ENCODE data around the gene APOF. TPM values are rescaled to one million over a fixed set of nuclear protein-coding genes. Genes with fewer than 3 reads are reported as not detected.
"Not testable (repeated sequence)": the region's sequence is repeated elsewhere in the genome, so short reads cannot be mapped to it uniquely, and the experiment has no call there.

APOF gene
- total RNA-seq, 1 donor from 2014 or later = not detected

DNA sequence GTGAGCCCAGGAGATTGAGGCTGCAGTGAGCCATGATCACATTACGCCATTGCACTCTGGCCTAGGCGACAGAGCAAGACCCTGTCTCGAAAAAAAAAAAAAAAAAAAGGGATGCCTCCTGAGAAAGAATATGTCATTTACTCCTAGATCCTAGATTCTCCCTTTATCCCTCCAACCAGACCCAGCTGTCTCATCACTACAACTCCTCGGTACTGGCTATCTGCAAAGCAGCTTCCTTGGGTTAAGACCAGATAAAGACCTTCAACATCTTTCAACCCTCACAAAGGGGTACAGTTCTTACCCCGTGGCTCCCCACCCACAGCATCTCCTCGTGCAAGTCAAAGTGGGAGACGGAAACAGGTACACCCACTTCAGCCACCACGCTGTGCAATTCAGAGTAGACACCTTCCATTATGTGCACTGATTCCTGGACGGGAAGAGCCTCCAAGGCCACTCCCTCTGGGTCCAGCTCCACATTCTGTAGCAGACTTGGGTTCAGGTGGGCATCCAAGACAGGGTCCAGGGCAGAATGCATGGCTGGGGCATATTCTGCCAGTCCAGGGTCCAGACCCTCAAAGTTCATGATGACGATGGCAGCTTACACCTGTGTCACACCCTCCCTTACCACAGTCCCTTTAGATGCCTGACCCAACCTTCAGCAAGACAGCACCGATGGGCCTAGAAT, 30.0 kb downstream of the APOF start:
- DNase-seq = no peak

DNA sequence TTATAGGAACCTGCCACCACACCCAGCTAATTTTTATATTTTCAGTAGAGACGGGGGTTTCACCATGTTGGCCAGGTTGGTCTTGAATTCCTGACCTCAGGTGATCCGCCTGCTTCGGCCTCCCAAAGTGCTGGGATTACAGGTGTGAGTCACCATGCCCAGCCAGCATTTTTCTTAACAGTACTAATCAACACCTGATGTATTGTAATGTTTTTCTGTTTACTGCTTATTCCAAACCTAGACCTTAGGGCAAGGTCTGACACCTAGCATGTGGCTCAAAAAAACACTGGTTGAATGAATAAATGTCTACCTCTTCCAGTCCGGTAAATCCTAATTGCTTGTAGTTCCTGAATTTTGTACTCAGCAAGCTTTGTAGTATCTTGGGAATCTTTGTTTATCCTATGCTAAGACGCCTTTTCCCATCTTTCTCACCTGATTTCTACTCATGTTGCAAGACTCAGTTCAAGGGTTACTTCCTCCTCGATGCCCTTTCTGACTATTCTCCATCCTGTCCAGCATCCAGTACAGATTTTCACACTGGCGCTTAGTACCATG, 31.6 kb downstream of the APOF start:
- DNase-seq = no peak

DNA sequence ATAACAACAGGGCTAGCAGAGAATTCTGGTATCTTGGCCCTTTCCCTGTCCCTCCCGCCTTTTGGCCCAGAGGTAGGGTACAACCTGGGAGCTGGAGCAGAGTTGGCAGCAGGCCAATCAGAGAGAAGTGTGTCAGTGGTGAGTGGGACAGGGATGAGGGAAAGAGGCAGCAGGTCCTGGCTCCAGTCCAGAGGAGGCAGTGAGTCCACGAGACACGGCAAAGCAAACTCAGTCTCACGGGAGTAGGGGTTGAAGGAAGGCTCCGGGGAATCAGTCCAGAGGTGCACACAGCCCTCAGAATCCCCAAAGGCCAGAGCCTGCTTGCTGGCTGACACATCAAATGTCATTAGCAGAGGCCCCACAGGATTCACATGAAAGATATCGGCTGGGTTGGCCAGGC, 36.1 kb downstream of the APOF start:
- no peak for DNase-seq

DNA sequence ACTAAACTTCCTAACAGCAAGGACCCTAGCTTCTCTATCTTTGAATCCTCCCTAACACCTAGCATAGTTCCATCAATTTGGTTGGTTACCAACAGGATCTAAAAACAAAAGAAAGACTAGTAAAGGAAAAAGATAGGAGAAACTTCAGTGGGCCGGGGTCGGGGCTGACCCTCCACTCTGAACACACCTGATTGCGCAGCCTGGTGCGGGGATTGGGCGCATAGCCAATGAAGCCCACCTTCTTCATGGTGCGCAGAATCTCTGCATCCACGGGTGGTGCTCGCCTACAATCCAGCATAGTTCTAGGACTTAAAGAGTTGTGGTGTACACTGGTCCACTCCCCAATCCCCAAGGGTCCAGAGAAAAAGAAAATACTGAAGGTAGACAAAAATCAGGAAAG, 36.5 kb downstream of the APOF start:
- DNase-seq = no peak

DNA sequence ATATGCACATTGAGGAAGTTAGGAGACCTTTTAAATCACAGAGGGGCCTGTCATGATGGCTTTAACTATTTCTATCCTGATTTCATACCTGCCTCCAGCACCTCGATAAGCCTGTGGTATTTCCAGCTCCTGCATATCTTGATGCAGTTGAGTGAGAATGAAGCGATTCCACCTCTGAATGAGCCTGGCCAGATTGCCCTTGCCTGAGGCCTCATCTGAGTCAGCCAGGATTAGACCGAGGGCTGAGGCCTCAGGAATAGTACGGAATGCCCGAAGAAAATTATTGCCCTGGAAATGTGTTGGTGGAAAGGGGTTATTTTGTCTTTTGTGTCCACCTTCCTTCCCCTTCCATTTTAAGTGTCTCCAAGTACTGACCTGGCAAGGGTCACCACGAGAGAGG, 38.5 kb downstream of the APOF start:
- no peak for DNase-seq

DNA sequence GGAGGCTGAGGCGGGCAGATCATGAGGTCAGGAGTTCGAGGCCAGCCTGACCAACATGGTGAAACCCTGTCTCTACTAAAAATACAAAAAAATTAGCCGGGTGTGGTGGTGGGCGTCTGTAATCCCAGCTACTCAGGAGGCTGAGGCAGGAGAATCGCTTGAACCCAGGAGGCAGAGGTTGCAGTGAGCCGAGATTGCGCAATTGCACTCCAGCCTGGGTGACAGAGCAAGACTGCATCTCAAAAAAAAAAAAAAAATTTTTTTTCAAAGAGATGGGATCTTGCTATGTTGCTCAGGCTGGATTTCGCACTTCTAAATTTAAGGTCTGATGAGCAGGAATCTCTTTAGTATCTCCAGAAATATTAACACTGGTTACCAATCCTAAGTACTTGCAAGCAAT, 41.0 kb downstream of the APOF start:
- not testable (repeated sequence) for DNase-seq

DNA sequence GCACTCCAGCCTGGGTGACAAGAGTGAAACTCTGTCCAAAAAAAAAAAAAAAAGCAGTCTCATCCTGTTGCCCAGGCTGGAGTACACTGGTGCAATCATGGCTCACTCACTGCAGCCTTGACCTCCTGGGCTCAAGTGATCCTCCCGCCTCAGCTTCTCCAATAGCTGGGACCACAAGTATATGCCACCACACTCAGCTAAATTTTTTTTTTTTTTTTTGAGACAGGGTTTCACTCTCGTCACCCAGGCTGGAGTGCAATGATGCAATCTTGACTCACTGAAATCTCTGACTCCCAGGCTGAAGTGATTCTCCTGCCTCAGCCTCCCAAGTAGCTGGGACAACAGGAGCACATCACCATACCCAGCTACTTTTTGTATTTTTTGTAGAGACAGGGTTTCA, 41.6 kb downstream of the APOF start:
- no peak for DNase-seq

DNA sequence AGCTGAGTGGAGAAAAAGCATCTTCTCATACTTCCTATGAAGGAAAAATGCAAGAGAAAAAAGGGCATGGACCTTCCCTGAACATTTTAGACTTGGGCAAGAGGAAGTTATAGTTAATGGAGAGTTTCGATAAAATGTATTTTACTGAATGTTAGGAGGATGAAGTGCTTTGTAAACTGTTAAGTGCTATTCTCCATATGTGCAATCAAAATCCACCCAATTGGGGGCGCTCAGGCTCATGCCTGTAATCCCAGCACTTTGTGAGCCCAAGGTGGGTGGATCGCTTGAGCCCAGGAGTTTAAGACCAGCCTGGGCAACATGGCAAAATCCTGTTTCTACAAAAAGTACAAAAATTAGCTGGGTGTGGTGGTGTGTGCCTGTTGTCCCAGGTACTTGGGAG, 45.0 kb downstream of the APOF start:
- DNase-seq = no peak

DNA sequence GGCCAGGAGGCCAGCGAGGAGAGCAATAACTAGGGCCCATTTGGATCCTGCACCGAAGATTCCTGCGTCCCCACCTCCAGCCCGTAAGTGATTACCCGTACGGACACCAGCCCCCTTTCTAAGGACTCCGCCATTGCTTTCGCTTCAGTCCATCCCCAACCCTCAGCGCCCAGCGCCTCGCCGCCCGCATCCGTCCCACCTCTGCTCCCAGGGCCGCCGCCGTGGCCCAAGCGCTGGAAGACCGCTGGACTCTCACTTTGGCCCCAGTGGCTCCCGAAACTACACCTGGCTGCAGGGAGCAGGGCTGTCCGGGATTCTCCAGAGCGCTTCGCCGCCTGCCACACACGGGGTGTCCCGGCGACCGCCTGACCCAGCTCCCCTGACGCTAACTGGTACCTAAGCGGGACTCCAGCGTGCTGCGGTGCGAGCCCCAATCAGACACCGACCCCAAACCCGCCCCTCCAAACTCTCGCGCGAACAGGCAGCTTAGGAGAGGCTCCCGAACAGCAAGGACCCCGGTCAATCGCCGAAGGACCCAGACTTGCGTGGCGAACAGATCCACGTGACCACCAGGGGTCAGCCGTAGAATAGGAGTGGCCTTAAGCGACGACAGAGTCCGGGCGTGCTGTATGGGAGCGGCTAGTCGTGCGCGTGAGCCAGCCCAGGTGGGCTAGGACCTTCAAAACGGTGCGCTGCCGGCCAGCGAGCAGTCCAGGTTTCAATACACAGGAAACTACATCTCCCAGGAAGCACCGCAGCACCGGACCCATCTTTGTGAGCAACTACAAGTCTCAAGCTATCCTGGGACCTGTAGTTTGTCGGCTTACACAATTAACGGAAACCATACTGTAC, 46.8 kb downstream of the APOF start, which contains the start of gene CNPY2:
TSS of gene CNPY2 (minus strand) at position 367 of the 852 bp plus-strand sequence. CDS start 771 bp downstream, outside the sequence.
- peak; percentile 96 for DNase-seq

DNA sequence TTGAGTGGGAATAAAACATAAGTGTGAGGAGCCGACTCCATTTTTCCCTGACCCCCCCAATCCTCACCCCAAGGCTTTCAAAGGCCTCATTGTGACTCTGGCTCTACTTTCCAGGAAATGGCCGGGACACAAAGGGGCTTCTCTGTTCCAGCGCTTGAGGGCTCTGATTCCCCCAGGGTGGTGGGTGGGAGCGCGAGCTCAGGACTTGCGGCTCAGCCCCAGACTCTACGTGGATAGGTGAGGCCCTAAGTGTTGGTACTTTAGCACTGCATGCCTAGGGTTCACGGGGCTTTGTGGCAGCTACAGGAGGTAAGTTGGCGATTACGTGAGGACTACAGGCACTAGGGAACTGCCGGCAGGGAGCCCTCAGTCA, 47.4 kb downstream of the APOF start:
- peak; percentile 26 for DNase-seq

DNA sequence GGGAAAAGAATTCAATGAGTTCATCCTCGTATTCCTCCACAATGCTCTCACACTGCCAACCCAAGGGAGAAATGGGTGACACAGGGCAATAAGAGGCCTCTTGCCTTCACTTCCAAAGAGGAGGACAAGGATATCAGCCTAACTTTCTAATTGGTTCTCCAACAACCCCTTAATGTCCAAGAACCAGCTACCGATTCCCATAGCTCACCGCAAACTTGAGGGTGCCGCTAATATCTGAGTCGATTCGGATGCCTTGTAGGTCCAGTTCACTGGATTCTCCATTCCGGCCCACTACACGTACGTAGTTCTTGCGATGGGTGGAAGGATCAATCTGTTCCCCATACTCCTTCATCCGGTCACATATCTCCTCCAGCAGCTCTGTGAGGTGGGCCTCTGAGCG, 51.7 kb downstream of the APOF start:
- no peak for DNase-seq

Small RNA genes within 50 kb of the gene (small RNA-seq; reads per million reads assigned to genes)
- not detected for gene RNU7-40P (ENCODE audit: low replicate concordance)

Other genes with a start within 250 kb of the APOF start
- 2,112 TPM for gene RPL41, start 246.2 kb downstream of the APOF start, total RNA-seq
- gene ZC3H10, start 244.6 kb downstream of the APOF start, total RNA-seq = 3.0 TPM
- 71.6 TPM for gene ESYT1, start 234.6 kb downstream of the APOF start, total RNA-seq
- 78.8 TPM for gene MYL6B, start 210.3 kb downstream of the APOF start, total RNA-seq
- 1,018 TPM for gene MYL6, start 204.5 kb downstream of the APOF start, total RNA-seq
- 58.4 TPM for gene SMARCC2, start 173.4 kb downstream of the APOF start, total RNA-seq
- gene RNF41, start 140.9 kb downstream of the APOF start, total RNA-seq = 36.2 TPM
- gene NABP2, start 138.5 kb downstream of the APOF start, total RNA-seq = 7.5 TPM
- not detected for gene SLC39A5, start 132.8 kb downstream of the APOF start, total RNA-seq
- gene ANKRD52, start 104.5 kb downstream of the APOF start, total RNA-seq = 11.0 TPM
- 7.1 TPM for gene COQ10A, start 95.9 kb downstream of the APOF start, total RNA-seq
- gene CS, start 62.5 kb downstream of the APOF start, total RNA-seq = 118 TPM
- gene CNPY2, start 46.9 kb downstream of the APOF start, total RNA-seq = 30.4 TPM
- gene PAN2, start 28.9 kb downstream of the APOF start, total RNA-seq = 43.7 TPM
- 0.20 TPM for gene IL23A, start 24.0 kb downstream of the APOF start, total RNA-seq
- gene STAT2, start 2.8 kb downstream of the APOF start, total RNA-seq = 125 TPM
- 9.4 TPM for gene TIMELESS, start 86.6 kb upstream of the APOF start, total RNA-seq
- gene MIP, start 91.8 kb upstream of the APOF start, total RNA-seq = not detected
- 1.4 TPM for gene SPRYD4, start 105.7 kb upstream of the APOF start, total RNA-seq
- gene GLS2, start 125.3 kb upstream of the APOF start, total RNA-seq = 2.1 TPM
- gene RBMS2, start 159.0 kb upstream of the APOF start, total RNA-seq = 31.5 TPM

All from skin of body (tissue), 3 donors.